Stimulated activated naive B cell treated with anti-CD40 and anti-IgM and Interleukin-4, amounts not matched to agents 10 μg/mL and 1 μg/mL and 100 μg/mL, for 72 hours (primary cell): Measurements from ENCODE around the gene RGP1.

Source experiments
- ATAC-seq, 2 donors: fragments of 150-1000 bp; cut with Tn5 transposase; replicated peaks; 2 replicates each; pipeline ENCODE4 v1.10.0; 2021; ENCODE audit warnings: moderate library complexity in 1 of 2
- DNase-seq: peaks from one replicate; pipeline ENCODE4 v3.0.0; 2021
- H3K27ac Mint-ChIP-seq: one replicate; pipeline ENCODE4 v1.8.0; 2022; ENCODE audit warnings: mild to moderate bottlenecking, mixed read lengths
- H3K27me3 Mint-ChIP-seq, 2 donors: one replicate each; pipeline ENCODE4 v1.8.0; 2022; ENCODE audit warnings: mixed read lengths in 2 of 2
- H3K36me3 Mint-ChIP-seq, 2 donors: one replicate each; pipeline ENCODE4 v1.8.0; 2022; ENCODE audit warnings: mixed read lengths in 2 of 2, mild to moderate bottlenecking in 1 of 2
- H3K4me1 Mint-ChIP-seq, 2 donors: one replicate each; pipeline ENCODE4 v1.8.0; 2022; ENCODE audit warnings: mixed read lengths in 2 of 2, mild to moderate bottlenecking in 1 of 2
- H3K4me3 Mint-ChIP-seq, 2 donors: one replicate each; pipeline ENCODE4 v1.8.0; 2022; ENCODE audit warnings: mild to moderate bottlenecking in 2 of 2, mixed read lengths in 2 of 2, moderate library complexity in 1 of 2
- H3K9me3 Mint-ChIP-seq, 2 donors: one replicate each; pipeline ENCODE4 v1.8.0; 2022; ENCODE audit warnings: mixed read lengths in 2 of 2, mild to moderate bottlenecking in 1 of 2

Gene RGP1

GRCh38 chr9:35758475-35759050, 9.5 kb downstream of the RGP1 start:
- peaks cover 32 to 55% of the 10 kb centered on the region in 2 donors for H3K4me1 Mint-ChIP-seq
- H3K27me3 Mint-ChIP-seq, result no peaks in the 10 kb centered on the region
- H3K36me3 Mint-ChIP-seq, result peaks cover 11 to 23% of the 10 kb centered on the region in 2 donors
- H3K4me3 Mint-ChIP-seq, result peak overlapping the region; percentile 14 to 51
- ATAC-seq (no peak), DNase-seq (no peak)
- peak overlapping the region; percentile 62 for H3K27ac Mint-ChIP-seq
- H3K9me3 Mint-ChIP-seq, result no peaks in the 10 kb centered on the region

- peak overlapping the region; percentile 26 for H3K27ac Mint-ChIP-seq
- ATAC-seq, result no peak
Measured at GRCh38 chr9:35759795-35760194, 10.7 kb downstream of the RGP1 start.

DNA sequence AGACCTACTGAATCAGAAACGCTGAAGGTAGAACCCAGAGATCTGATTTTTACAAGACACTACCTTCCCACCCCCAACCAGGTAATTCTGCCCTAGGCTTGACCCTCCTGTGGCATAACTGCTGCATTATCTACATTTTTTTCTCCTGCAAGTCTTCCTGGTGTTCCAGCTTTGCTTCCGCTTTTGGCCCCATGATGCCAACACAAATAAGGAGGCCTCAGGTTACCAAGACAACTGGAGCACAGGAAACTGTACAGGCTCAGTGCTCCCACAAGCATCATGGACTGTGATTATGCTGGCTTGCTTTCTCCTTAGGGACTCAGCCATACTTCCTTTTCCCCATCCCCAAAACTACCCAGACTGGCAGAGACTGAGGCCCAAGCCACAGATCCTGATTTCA, 11.6 kb downstream of the RGP1 start:
- Mint-ChIP-seq H3K36me3 (peaks cover 11 to 21% of the 10 kb centered on the region in 2 donors), H3K9me3 (no peaks in the 10 kb centered on the region), H3K27me3 (no peaks in the 10 kb centered on the region), H3K27ac (no peak overlapping the region), H3K4me1 (peaks cover 31 to 52% of the 10 kb centered on the region in 2 donors), H3K4me3 (no peak overlapping the region)
- ATAC-seq (no peak), DNase-seq (no peak)

More at GRCh38 chr9:35759795-35760194, 10.7 kb downstream of the RGP1 start:
- H3K27me3 Mint-ChIP-seq, result no peaks in the 10 kb centered on the region
- peaks cover 11 to 21% of the 10 kb centered on the region in 2 donors for H3K36me3 Mint-ChIP-seq
- no peak for DNase-seq
- H3K4me3 Mint-ChIP-seq, result no peak overlapping the region
- no peaks in the 10 kb centered on the region for H3K9me3 Mint-ChIP-seq
- peaks cover 31 to 55% of the 10 kb centered on the region in 2 donors for H3K4me1 Mint-ChIP-seq

- H3K4me3 Mint-ChIP-seq, result no peak overlapping the region
- DNase-seq, result no peak
- no peak overlapping the region for H3K27ac Mint-ChIP-seq
- no peaks in the 10 kb centered on the region for H3K9me3 Mint-ChIP-seq
- H3K4me1 Mint-ChIP-seq, result peaks cover 16 to 28% of the 10 kb centered on the region in 2 donors
- H3K27me3 Mint-ChIP-seq, result no peaks in the 10 kb centered on the region
- no peak for ATAC-seq
- peaks cover 3 to 16% of the 10 kb centered on the region in 2 donors for H3K36me3 Mint-ChIP-seq
Measured at GRCh38 chr9:35763181-35763580, 14.1 kb downstream of the RGP1 start.

GRCh38 chr9:35763803-35764202, 14.7 kb downstream of the RGP1 start:
- ATAC-seq (no peak), DNase-seq (no peak)
- H3K27ac Mint-ChIP-seq, result no peak overlapping the region
- H3K27me3 Mint-ChIP-seq, result no peaks in the 10 kb centered on the region
- H3K36me3 Mint-ChIP-seq, result peaks cover 3 to 16% of the 10 kb centered on the region in 2 donors
- no peak overlapping the region for H3K4me3 Mint-ChIP-seq
- peaks cover 13 to 22% of the 10 kb centered on the region in 2 donors for H3K4me1 Mint-ChIP-seq
- no peaks in the 10 kb centered on the region for H3K9me3 Mint-ChIP-seq

DNA sequence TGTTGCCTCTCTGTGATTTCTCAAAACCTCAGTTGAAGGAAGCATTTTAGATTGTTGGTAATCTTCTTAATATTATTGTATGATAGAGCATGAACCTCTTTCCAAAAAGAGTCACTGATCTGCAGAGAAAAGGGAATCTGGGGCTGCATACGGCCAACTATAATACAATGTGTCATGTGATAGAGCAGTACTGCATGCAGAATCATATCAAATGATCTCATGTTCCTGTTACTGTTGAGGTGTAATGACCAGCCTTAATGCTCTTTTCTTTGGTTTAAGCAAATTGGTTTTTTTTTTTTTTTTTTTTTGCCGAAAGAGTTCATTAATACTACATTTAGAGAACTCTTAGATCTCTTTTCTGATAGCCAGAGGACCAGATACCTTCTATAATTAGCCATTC, 17.9 kb downstream of the RGP1 start:
- no peak overlapping the region for H3K27ac Mint-ChIP-seq
- H3K4me1 Mint-ChIP-seq, result peaks cover 0 to 1% of the 10 kb centered on the region in 2 donors
- H3K4me3 Mint-ChIP-seq, result no peak overlapping the region
- H3K36me3 Mint-ChIP-seq, result peaks cover 3 to 4% of the 10 kb centered on the region in 2 donors
- no peaks in the 10 kb centered on the region for H3K9me3 Mint-ChIP-seq
- no peak for ATAC-seq
- H3K27me3 Mint-ChIP-seq, result no peaks in the 10 kb centered on the region
- DNase-seq, result no peak

DNA sequence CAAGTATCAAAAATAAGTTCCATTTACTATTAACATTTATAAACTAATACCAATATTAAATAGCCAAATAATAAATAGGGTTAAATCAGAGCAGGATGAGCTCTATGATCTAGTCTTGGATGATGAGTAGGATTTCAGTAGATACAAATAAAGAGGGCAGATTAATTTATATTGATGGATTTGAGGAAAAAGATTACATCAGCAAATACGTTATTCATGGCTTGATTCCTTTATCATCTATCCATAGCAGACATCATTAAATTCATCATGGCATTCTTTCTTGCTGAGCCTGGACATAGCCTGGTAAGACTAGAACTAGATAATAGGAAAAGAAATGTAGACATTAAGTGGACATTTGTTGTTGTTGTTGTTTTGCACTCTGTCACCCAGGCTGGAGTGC, 18.4 kb downstream of the RGP1 start:
- Mint-ChIP-seq H3K4me3 (no peak overlapping the region), H3K27me3 (no peaks in the 10 kb centered on the region), H3K27ac (no peak overlapping the region), H3K4me1 (no peaks in the 10 kb centered on the region), H3K9me3 (no peaks in the 10 kb centered on the region), H3K36me3 (peaks cover 3 to 4% of the 10 kb centered on the region in 2 donors)
- ATAC-seq (no peak), DNase-seq (no peak)

DNA sequence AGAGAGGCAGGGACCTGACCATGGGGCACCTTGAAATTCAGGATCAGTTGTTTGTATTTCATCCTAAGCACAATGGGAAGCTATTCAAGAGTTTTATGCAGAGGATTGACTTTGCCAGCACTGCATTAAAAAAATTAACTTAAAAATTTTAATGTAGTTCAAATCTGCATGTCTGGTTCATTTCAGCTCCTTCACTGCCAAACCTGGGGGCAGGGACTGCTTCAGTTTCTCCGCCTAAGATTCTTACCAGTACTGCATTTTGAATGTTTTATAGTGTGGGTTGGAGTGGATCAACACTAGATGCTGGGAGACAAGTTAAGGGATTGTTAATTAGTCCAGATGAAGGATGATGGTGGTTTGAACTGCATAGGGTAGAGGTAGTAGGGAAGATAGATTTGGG, 20.7 kb downstream of the RGP1 start:
- DNase-seq, result no peak
- Mint-ChIP-seq H3K36me3 (no peaks in the 10 kb centered on the region), H3K9me3 (no peaks in the 10 kb centered on the region), H3K27me3 (no peaks in the 10 kb centered on the region), H3K27ac (no peak overlapping the region), H3K4me3 (no peak overlapping the region), H3K4me1 (peaks cover 0 to 7% of the 10 kb centered on the region in 2 donors)
- no peak for ATAC-seq

GRCh38 chr9:35771075-35771433, 22.0 kb downstream of the RGP1 start:
- peaks cover 0 to 4% of the 10 kb centered on the region in 2 donors for H3K36me3 Mint-ChIP-seq
- H3K4me3 Mint-ChIP-seq, result no peak overlapping the region
- H3K4me1 Mint-ChIP-seq, result peaks cover 9 to 20% of the 10 kb centered on the region in 2 donors
- H3K9me3 Mint-ChIP-seq, result no peaks in the 10 kb centered on the region
- H3K27ac Mint-ChIP-seq, result no peak overlapping the region
- no peaks in the 10 kb centered on the region for H3K27me3 Mint-ChIP-seq
- ATAC-seq, result no peak
- DNase-seq, result no peak

GRCh38 chr9:35771534-35771933, 22.4 kb downstream of the RGP1 start:
- H3K36me3 Mint-ChIP-seq, result peaks cover 0 to 4% of the 10 kb centered on the region in 2 donors
- DNase-seq, result no peak

DNA sequence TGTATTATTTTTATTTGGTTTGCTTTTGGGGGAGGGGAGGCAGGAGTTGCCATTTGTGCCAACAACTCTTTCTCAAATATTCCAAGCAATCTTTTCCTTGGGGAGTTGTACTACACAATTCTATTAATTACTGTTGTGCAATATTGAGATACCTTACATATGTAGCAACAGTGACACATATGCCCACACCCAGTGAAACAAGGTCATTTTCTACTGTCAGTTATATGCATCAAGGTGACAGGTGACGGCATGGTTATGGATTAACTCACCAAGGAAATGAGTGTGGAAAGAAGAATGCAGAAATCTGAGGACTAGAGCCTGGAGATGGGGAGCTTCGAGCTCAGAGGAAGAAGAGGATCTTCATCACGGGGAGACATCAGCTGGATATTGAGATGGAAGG, 22.9 kb downstream of the RGP1 start:
- no peak overlapping the region for H3K4me3 Mint-ChIP-seq
- DNase-seq, result no peak
- no peak for ATAC-seq
- H3K27me3 Mint-ChIP-seq, result no peaks in the 10 kb centered on the region
- no peaks in the 10 kb centered on the region for H3K9me3 Mint-ChIP-seq
- H3K27ac Mint-ChIP-seq, result no peak overlapping the region
- peaks cover 0 to 4% of the 10 kb centered on the region in 2 donors for H3K36me3 Mint-ChIP-seq
- peaks cover 11 to 27% of the 10 kb centered on the region in 2 donors for H3K4me1 Mint-ChIP-seq

More at GRCh38 chr9:35771534-35771933, 22.4 kb downstream of the RGP1 start:
- no peaks in the 10 kb centered on the region for H3K9me3 Mint-ChIP-seq
- no peaks in the 10 kb centered on the region for H3K27me3 Mint-ChIP-seq
- no peak for ATAC-seq
- peaks cover 11 to 25% of the 10 kb centered on the region in 2 donors for H3K4me1 Mint-ChIP-seq
- no peak overlapping the region for H3K27ac Mint-ChIP-seq
- H3K4me3 Mint-ChIP-seq, result no peak overlapping the region

- Mint-ChIP-seq H3K27ac (peak overlapping the region; percentile 96), H3K36me3 (peaks cover 1 to 10% of the 10 kb centered on the region in 2 donors), H3K4me1 (peaks cover 11 to 31% of the 10 kb centered on the region in 2 donors), H3K4me3 (no peak overlapping the region), H3K9me3 (no peaks in the 10 kb centered on the region), H3K27me3 (no peaks in the 10 kb centered on the region)
- DNase-seq (no peak), ATAC-seq (no peak)
Measured at GRCh38 chr9:35774907-35775635, 26.0 kb downstream of the RGP1 start.

DNA sequence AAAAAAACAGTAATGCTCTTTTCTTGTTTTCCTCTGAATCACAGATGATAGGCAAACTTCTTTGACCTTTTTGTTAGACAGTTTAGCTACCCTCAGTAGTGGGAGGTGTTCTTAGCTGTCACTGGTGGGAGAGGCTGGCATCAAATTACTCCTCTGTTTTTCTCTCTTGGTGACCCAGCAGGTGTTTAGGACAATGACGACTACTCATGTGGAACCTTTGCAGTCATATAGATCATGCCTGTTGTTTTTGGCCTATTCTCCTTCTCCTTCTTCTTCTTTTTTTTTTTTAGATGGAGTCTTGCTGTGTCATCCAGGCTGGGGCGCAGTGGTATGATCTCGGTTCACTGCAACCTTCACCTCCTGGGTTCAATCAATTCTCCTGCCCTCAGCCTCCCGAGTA, 26.9 kb downstream of the RGP1 start:
- H3K27ac Mint-ChIP-seq, result peak overlapping the region; percentile 96
- peaks cover 0 to 1% of the 10 kb centered on the region in 2 donors for H3K9me3 Mint-ChIP-seq
- H3K4me3 Mint-ChIP-seq, result peak overlapping the region in 1 of 2 donors; percentile 29
- ATAC-seq, result peak; percentile 99 to 100
- no peaks in the 10 kb centered on the region for H3K27me3 Mint-ChIP-seq
- peak; percentile 53 for DNase-seq
- H3K36me3 Mint-ChIP-seq, result peaks cover 6 to 17% of the 10 kb centered on the region in 2 donors
- H3K4me1 Mint-ChIP-seq, result peaks cover 11 to 31% of the 10 kb centered on the region in 2 donors

- no peak for DNase-seq
- no peak for ATAC-seq
- H3K4me1 Mint-ChIP-seq, result peaks cover 11 to 31% of the 10 kb centered on the region in 2 donors
- H3K4me3 Mint-ChIP-seq, result no peak overlapping the region
- H3K36me3 Mint-ChIP-seq, result peaks cover 10 to 20% of the 10 kb centered on the region in 2 donors
- H3K9me3 Mint-ChIP-seq, result peaks cover 0 to 1% of the 10 kb centered on the region in 2 donors
- no peak overlapping the region for H3K27ac Mint-ChIP-seq
- H3K27me3 Mint-ChIP-seq, result no peaks in the 10 kb centered on the region
Measured at GRCh38 chr9:35778496-35778895, 29.4 kb downstream of the RGP1 start.

GRCh38 chr9:35781066-35781465, 32.0 kb downstream of the RGP1 start:
- H3K27me3 Mint-ChIP-seq, result no peaks in the 10 kb centered on the region

More at GRCh38 chr9:35781066-35781465, 32.0 kb downstream of the RGP1 start:
- Mint-ChIP-seq H3K36me3 (peaks cover 17 to 32% of the 10 kb centered on the region in 2 donors), H3K4me3 (no peak overlapping the region), H3K9me3 (peaks cover 0 to 1% of the 10 kb centered on the region in 2 donors), H3K4me1 (peaks cover 2 to 25% of the 10 kb centered on the region in 2 donors), H3K27ac (no peak overlapping the region)
- DNase-seq (no peak), ATAC-seq (no peak)
